ENCODE measurements around the gene PHF2.

Gene PHF2

DNA sequence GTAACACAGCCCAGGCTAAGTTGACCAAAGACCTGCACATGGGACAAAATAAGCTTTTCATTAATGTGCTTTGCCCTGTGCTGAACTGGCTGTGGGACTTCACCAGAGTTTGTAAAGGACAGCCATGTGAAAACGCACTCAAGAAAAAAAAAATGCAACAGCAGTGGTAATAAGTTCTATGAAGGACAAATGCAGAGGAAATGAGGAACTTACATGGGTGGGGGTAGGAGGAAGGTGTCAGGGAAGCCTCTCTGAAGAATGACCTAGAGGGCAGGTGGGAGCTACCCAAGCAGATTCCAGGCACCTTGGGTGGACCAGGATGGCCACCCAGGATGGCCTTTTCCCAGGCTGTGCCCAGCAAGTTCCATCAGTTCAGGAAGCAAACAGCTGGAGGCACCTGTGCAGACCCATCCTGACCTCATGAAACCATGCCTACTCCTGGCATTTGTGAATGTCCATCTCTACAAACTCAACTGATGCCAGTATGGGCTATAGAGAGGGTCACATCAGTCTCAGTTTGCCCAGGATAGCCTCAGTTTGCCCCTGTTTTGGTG, 6.7 kb upstream of the PHF2 start:
- Histone ChIP-seq H3K36me3 (no peaks in the 10 kb centered on the region), H3K27me3 (ENCODE audit: insufficient read depth, low read depth, severe bottlenecking) (no peaks in the 10 kb centered on the region), H3K9me3 (ENCODE audit: severe bottlenecking) (peaks cover 3% of the 10 kb centered on the region), H3K4me3 (ENCODE audit: low read depth, low read length) (no peak overlapping the region), H3K27ac (no peak overlapping the region)
- TF ChIP-seq, protein P1, sequence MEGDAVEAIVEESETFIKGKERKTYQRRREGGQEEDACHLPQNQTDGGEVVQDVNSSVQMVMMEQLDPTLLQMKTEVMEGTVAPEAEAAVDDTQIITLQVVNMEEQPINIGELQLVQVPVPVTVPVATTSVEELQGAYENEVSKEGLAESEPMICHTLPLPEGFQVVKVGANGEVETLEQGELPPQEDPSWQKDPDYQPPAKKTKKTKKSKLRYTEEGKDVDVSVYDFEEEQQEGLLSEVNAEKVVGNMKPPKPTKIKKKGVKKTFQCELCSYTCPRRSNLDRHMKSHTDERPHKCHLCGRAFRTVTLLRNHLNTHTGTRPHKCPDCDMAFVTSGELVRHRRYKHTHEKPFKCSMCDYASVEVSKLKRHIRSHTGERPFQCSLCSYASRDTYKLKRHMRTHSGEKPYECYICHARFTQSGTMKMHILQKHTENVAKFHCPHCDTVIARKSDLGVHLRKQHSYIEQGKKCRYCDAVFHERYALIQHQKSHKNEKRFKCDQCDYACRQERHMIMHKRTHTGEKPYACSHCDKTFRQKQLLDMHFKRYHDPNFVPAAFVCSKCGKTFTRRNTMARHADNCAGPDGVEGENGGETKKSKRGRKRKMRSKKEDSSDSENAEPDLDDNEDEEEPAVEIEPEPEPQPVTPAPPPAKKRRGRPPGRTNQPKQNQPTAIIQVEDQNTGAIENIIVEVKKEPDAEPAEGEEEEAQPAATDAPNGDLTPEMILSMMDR (IDR thresholded peaks at IDR 0.05; ENCODE audit: low read depth, low read length), result no peak
- DNase-seq, result no peak

DNA sequence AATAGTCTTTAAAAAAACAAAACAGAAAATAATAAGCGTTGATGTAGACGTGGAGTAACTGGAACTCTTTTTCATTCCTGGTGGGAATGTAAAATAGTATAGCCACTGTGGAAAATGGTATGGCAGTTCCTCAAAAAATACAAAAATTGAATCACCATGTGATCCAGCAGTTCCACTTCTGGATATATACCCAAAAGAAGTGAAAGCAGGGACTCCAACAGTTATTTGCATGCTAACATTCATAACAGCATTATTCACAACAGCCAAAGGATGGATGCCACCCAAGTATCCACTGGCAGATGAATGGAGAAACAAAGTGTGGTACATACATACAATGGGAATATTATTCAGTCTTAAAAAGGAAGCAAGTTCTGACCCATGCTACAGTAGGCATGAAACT, 4.2 kb upstream of the PHF2 start:
- no peaks in the 10 kb centered on the region for H3K36me3 ChIP-seq
- no peaks in the 10 kb centered on the region for H3K27me3 ChIP-seq (ENCODE audit: insufficient read depth, low read depth, severe bottlenecking)
- H3K4me3 ChIP-seq (ENCODE audit: low read depth, low read length), result no peak overlapping the region
- H3K27ac ChIP-seq, result no peak overlapping the region
- peaks cover 3% of the 10 kb centered on the region for H3K9me3 ChIP-seq (ENCODE audit: severe bottlenecking)
- TF ChIP-seq, protein P1 (IDR thresholded peaks at IDR 0.05; ENCODE audit: low read depth, low read length), result no peak
- no peak for DNase-seq

DNA sequence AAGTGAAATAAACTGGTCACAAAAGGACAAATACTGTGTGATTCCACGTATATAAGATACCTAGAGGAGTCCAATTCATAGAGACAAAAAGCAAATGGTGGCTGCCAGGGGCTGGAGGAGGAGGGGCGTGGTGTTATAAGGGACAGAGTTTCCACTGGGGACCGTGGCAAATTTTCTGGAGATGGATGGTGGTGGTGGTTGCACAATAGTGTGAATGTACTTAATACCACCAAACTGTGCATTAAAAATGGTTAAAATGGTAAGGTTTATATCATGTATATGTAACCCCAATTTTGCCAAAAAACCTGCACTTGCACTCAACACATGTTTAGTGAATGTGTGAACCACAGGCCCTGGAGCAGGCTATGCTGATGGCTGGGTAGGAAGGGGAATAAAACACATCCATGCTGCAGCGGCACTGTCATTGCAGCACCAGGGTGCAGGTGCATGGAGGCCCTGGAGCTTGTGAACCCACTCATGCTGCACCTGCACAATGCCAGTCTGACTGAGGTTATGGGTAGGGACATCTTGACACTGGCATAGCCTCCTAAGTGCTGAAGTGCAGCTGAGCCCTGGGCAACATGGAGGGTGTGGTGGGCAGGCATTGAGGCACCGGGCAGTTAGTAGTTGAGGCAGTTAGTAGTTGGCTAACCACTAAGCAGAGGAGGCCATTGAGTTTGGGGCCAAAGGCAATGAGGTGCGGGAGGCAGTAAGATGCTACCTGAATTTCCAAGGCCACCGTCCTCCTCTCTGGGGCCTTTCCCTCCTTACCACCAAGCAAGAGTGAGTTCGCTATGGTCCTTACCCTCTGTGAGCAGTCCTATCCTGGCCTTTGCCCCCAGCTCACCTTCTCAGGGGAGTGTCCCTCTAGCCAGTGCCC, 3.5 kb upstream of the PHF2 start:
- DNase-seq, result no peak
- Histone ChIP-seq H3K27me3 (ENCODE audit: insufficient read depth, low read depth, severe bottlenecking) (no peaks in the 10 kb centered on the region), H3K4me3 (ENCODE audit: low read depth, low read length) (no peak overlapping the region), H3K27ac (no peak overlapping the region), H3K9me3 (ENCODE audit: severe bottlenecking) (peaks cover 3% of the 10 kb centered on the region), H3K36me3 (no peaks in the 10 kb centered on the region)
- TF ChIP-seq, protein P1 (IDR thresholded peaks at IDR 0.05; ENCODE audit: low read depth, low read length), result no peak

DNA sequence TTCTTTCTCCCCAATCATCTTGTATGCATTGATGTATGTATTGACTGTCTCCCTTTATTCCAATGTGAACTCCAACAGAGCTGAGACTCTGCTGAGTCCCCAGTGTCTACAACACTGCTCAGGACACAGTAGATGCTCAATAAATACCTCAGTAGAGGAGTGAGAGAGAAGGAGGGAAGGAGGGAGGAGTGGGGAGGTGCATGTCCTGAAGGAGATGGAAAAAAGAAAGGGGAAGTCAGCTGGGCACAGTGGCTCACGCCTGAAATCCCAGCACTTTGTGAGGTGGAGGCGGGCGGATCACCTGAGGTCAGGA, 2.9 kb upstream of the PHF2 start:
- no peaks in the 10 kb centered on the region for H3K27me3 ChIP-seq (ENCODE audit: insufficient read depth, low read depth, severe bottlenecking)
- TF ChIP-seq, protein P1 (IDR thresholded peaks at IDR 0.05; ENCODE audit: low read depth, low read length), result no peak
- H3K27ac ChIP-seq, result no peak overlapping the region
- no peaks in the 10 kb centered on the region for H3K36me3 ChIP-seq
- DNase-seq, result no peak
- H3K4me3 ChIP-seq (ENCODE audit: low read depth, low read length), result no peak overlapping the region
- H3K9me3 ChIP-seq (ENCODE audit: severe bottlenecking), result peaks cover 3% of the 10 kb centered on the region

DNA sequence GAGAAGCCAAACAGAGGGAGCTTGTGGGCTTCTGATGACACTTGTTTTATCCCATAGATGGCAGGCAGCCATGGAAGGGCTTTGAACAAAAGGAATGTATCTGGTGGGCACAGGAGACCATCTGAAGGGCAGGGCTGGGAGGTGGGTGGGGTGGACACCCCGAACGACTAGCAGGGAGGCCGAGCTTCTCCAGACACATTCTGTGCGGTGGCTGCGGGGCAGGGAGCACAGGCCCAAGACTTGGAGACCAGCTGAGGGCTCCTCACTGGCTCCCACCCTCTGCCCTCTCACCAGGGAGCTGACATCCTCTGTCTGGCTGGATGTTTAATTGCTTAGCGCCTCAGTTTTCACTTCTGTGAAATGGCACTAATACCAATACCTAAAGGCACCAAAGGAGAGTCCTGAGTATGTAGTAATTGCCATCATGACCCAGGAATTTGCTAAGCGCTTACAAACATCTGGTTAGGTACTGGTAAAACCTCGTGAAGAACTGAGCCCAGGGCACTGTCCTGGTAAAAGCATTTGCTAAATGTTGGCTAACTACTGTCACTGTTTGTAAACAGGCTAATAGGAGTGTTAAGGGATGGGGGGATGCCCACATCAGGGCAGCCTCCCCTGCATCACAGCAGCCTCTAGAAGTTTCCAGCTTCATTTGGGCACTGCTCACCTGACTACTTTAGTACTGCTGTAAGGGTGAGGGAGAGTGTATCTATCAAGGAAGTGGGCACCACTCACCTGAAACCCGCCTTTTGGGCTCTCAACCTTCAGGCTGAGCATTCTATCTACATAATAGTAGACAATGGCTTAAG, 2.1 kb upstream of the PHF2 start:
- Histone ChIP-seq H3K27me3 (ENCODE audit: insufficient read depth, low read depth, severe bottlenecking) (no peaks in the 10 kb centered on the region), H3K27ac (no peak overlapping the region), H3K36me3 (no peaks in the 10 kb centered on the region), H3K4me3 (ENCODE audit: low read depth, low read length) (no peak overlapping the region), H3K9me3 (ENCODE audit: severe bottlenecking) (peaks cover 3% of the 10 kb centered on the region)
- TF ChIP-seq, protein P1 (IDR thresholded peaks at IDR 0.05; ENCODE audit: low read depth, low read length), result no peak
- no peak for DNase-seq

Data from WERI-Rb-1 (cell line).